H1 (cell line): Measurements from ENCODE around the gene COL4A2. TPM values are rescaled to one million over a fixed set of nuclear protein-coding genes. Genes with fewer than 3 reads are reported as not detected.

Source experiments
- CTCF ChIA-PET: fragments of 300-600 bp; sonication (Branson Sonifier 250); formaldehyde crosslinking; loops from one replicate; lab custom pipeline; 2021; ENCODE audit not compliant: partially characterized antibody; lab: Charles Lee
- POLR2A ChIA-PET: fragments of 300-600 bp; sonication (Branson Sonifier 250); formaldehyde crosslinking; loops from one replicate; lab custom pipeline; 2021; ENCODE audit warnings: inconsistent platforms; ENCODE audit not compliant: partially characterized antibody; lab: Charles Lee
- DNase-seq, 2 experiments: peaks; one replicate each; pipeline versions ENCODE4 v3.0.0 to v3.0.0-alpha.2; 2010 to 2022; ENCODE audit warnings: low spot score in 2 of 2, low read depth in 1 of 2, mixed read lengths in 1 of 2
- FAIRE-seq: peaks from 2 replicates; lab custom pipeline; 2011; peaks lifted over from hg19 to GRCh38; lab: Jason Lieb, UNC
- H2AFZ ChIP-seq: 2 replicates; pipeline ENCODE4 v1.8.1; 2012; ENCODE audit warnings: low read length, inconsistent platforms
- H2AK5ac ChIP-seq: 2 replicates; pipeline ENCODE4 v1.6.1; 2013; ENCODE audit warnings: low read depth, low read length
- H2BK120ac ChIP-seq: replicated peaks from 2 replicates; pipeline ENCODE3; 2013; ENCODE audit warnings: low read depth, low read length, inconsistent platforms
- H2BK12ac ChIP-seq: 2 replicates; pipeline ENCODE4 v1.6.1; 2013; ENCODE audit warnings: low read depth, low read length
- H2BK15ac ChIP-seq: 2 replicates; pipeline ENCODE4 v1.6.1; 2013; ENCODE audit warnings: low read length
- H2BK20ac ChIP-seq: 2 replicates; pipeline ENCODE4 v1.6.1; 2013; ENCODE audit warnings: low read length
- H2BK5ac ChIP-seq: 2 replicates; pipeline ENCODE4 v1.6.1; 2013; ENCODE audit warnings: low read depth, low read length
- H3K14ac ChIP-seq: 2 replicates; pipeline ENCODE4 v1.6.1; 2013; ENCODE audit warnings: inconsistent platforms; ENCODE audit not compliant: insufficient read length
- H3K18ac ChIP-seq: 2 replicates; pipeline ENCODE4 v1.6.1; 2013; ENCODE audit warnings: low read length; ENCODE audit errors: extremely low read depth
- H3K23ac ChIP-seq: 2 replicates; pipeline ENCODE4 v1.6.1; 2013; ENCODE audit warnings: inconsistent platforms; ENCODE audit not compliant: insufficient read length
- H3K23me2 ChIP-seq: 2 replicates; pipeline ENCODE4 v1.6.1; 2013; ENCODE audit warnings: low read depth, low read length
- H3K27ac ChIP-seq: 2 replicates; pipeline ENCODE4 v1.6.1; 2011; ENCODE audit warnings: low read depth, low read length, inconsistent platforms
- H3K27me3 ChIP-seq, 4 experiments: replicated peaks in 1 of 4; 1 replicate in 1 of 4; 2 replicates in 3 of 4; pipeline versions ENCODE4 v1.6.1 to v1.8.1; 2011 to 2013; ENCODE audit warnings: low read length in 3 of 4, mild to moderate bottlenecking in 3 of 4, inconsistent platforms in 2 of 4, mixed read lengths in 2 of 4, moderate library complexity in 1 of 4; ENCODE audit not compliant: control insufficient read depth in 3 of 4, insufficient read depth in 3 of 4; ENCODE audit errors: extremely low read depth in 1 of 4
- H3K36me3 ChIP-seq, 4 experiments: 2 replicates each; pipeline versions ENCODE4 v1.6.1 to v1.8.1; 2011 to 2013; ENCODE audit warnings: mild to moderate bottlenecking in 4 of 4, low read length in 3 of 4, moderate library complexity in 2 of 4, control low read depth in 1 of 4, inconsistent platforms in 1 of 4; ENCODE audit not compliant: insufficient read depth in 4 of 4, control insufficient read depth in 2 of 4
- H3K4ac ChIP-seq: replicated peaks from 2 replicates; pipeline ENCODE3; 2013; ENCODE audit warnings: low read length, low read depth, mixed read lengths, inconsistent platforms; ENCODE audit not compliant: insufficient read length
- H3K4me1 ChIP-seq, 4 experiments: replicated peaks in 1 of 4; 1 replicate in 1 of 4; 2 replicates in 3 of 4; pipeline versions ENCODE4 v1.6.1 to v1.8.1; 2011 to 2013; ENCODE audit warnings: low read length in 3 of 4, inconsistent platforms in 2 of 4, mixed read lengths in 1 of 4; ENCODE audit not compliant: insufficient read depth in 4 of 4, control insufficient read depth in 3 of 4
- H3K4me2 ChIP-seq, 2 experiments: 2 replicates each; pipeline versions ENCODE4 v1.6.1 to v1.8.1; 2011 to 2013; ENCODE audit warnings: low read depth in 2 of 2, low read length in 2 of 2, control low read depth in 1 of 2, inconsistent platforms in 1 of 2, mild to moderate bottlenecking in 1 of 2; ENCODE audit not compliant: insufficient read depth in 1 of 2
- H3K4me3 ChIP-seq, 4 experiments: fragments of 200-600, 300-600 bp in 1 of 4; sonication (generic), shearing (Covaris generic), sonication (Bioruptor Twin) in 1 of 4; 2 replicates each; pipeline versions ENCODE4 v1.5.1 to v1.8.1; 2011 to 2016; ENCODE audit warnings: low read length in 4 of 4, low read depth in 3 of 4, control low read depth in 2 of 4, inconsistent platforms in 2 of 4, mild to moderate bottlenecking in 2 of 4, mixed read lengths in 1 of 4, moderate library complexity in 1 of 4; ENCODE audit not compliant: insufficient read depth in 2 of 4; ENCODE audit errors: extremely low read depth in 1 of 4
- H3K56ac ChIP-seq: replicated peaks from 2 replicates; pipeline ENCODE3; 2013; ENCODE audit warnings: low read depth, mild to moderate bottlenecking, mixed read lengths, low read length, inconsistent platforms; ENCODE audit not compliant: insufficient read length
- H3K79me1 ChIP-seq: 2 replicates; pipeline ENCODE4 v1.6.1; 2013; ENCODE audit warnings: low read depth, low read length, control low read depth
- H3K79me2 ChIP-seq, 2 experiments: 2 replicates each; pipeline versions ENCODE4 v1.6.1 to v1.8.1; 2012 to 2013; ENCODE audit warnings: low read length in 2 of 2, mild to moderate bottlenecking in 2 of 2, inconsistent platforms in 1 of 2; ENCODE audit not compliant: insufficient read depth in 2 of 2, control insufficient read depth in 1 of 2
- H3K9ac ChIP-seq, 4 experiments: replicated peaks in 1 of 4; 1 replicate in 1 of 4; 2 replicates in 3 of 4; pipeline versions ENCODE4 v1.6.1 to v1.8.1; 2011 to 2013; ENCODE audit warnings: low read depth in 3 of 4, low read length in 3 of 4, control low read depth in 2 of 4, mild to moderate bottlenecking in 2 of 4, moderate library complexity in 2 of 4, inconsistent platforms in 1 of 4; ENCODE audit errors: extremely low read depth in 1 of 4
- H3K9me3 ChIP-seq, 2 experiments: 2 replicates each; pipeline versions ENCODE4 v1.6.1 to v1.8.1; 2012 to 2013; ENCODE audit warnings: mild to moderate bottlenecking in 2 of 2, moderate library complexity in 2 of 2, control low read depth in 1 of 2, inconsistent platforms in 1 of 2, low read depth in 1 of 2, low read length in 1 of 2, mixed read lengths in 1 of 2; ENCODE audit not compliant: insufficient read depth in 2 of 2
- H4K20me1 ChIP-seq, 2 experiments: replicated peaks in 1 of 2; 2 replicates each; pipeline versions ENCODE3 to v1.8.1; 2011 to 2013; ENCODE audit warnings: inconsistent platforms in 2 of 2, low read length in 2 of 2, mild to moderate bottlenecking in 1 of 2; ENCODE audit not compliant: insufficient read depth in 2 of 2, control insufficient read depth in 1 of 2
- H4K5ac ChIP-seq: 2 replicates; pipeline ENCODE4 v1.6.1; 2013; ENCODE audit warnings: low read length, low read depth, mixed read lengths, inconsistent platforms; ENCODE audit not compliant: insufficient read length
- H4K8ac ChIP-seq: 2 replicates; pipeline ENCODE4 v1.8.0; 2013; ENCODE audit warnings: mild to moderate bottlenecking, moderate library complexity, low read length, inconsistent platforms; ENCODE audit not compliant: insufficient read depth; ENCODE audit errors: extremely low read depth
- H4K91ac ChIP-seq: replicated peaks from 2 replicates; pipeline ENCODE3; 2013; ENCODE audit warnings: low read length, mixed read lengths, inconsistent platforms; ENCODE audit not compliant: insufficient read length
- BRCA1 ChIP-seq: IDR thresholded peaks from 2 replicates; pipeline ENCODE4 v1.6.1; 2012; ENCODE audit warnings: low read depth, low read length, improper control_type of control experiment
- CEBPB ChIP-seq: IDR thresholded peaks from 2 replicates; pipeline ENCODE4 v1.6.1; 2012; ENCODE audit warnings: low read depth, low read length
- GABPA ChIP-seq: IDR thresholded peaks from 2 replicates; pipeline ENCODE4 v1.6.1; 2011; ENCODE audit warnings: mild to moderate bottlenecking, low read length, moderate library complexity, borderline replicate concordance; ENCODE audit not compliant: insufficient read depth
- JUN ChIP-seq: IDR thresholded peaks from 2 replicates; pipeline ENCODE4 v1.6.1; 2011; ENCODE audit warnings: low read depth, mild to moderate bottlenecking, improper control_type of control experiment, low read length
- MAX ChIP-seq: IDR thresholded peaks from 2 replicates; pipeline ENCODE4 v1.6.1; 2012; ENCODE audit warnings: inconsistent platforms
- RBBP5 ChIP-seq: IDR thresholded peaks from 2 replicates; pipeline ENCODE4 v1.7.1; 2012; ENCODE audit warnings: low read depth, mild to moderate bottlenecking, inconsistent platforms, low read length, moderate library complexity, borderline replicate concordance
- RFX5 ChIP-seq: IDR thresholded peaks from 2 replicates; pipeline ENCODE4 v1.6.1; 2011; ENCODE audit warnings: low read depth, low read length, improper control_type of control experiment, borderline replicate concordance
- SUZ12 ChIP-seq: fragments of 200-600 bp; sonication (generic); IDR thresholded peaks from 2 replicates; pipeline ENCODE4 v1.6.1; 2012; ENCODE audit warnings: mild to moderate bottlenecking, inconsistent platforms, low read length, moderate library complexity, mixed read lengths
- TEAD4 ChIP-seq: IDR thresholded peaks from 2 replicates; pipeline ENCODE4 v1.6.1; 2012; ENCODE audit warnings: low read depth, low read length, inconsistent platforms, mixed read lengths
- WGBS, 2 experiments: shearing (Covaris generic) in 1 of 2; methylation state at CpG; one replicate each; pipeline versions ENCODE4 v1.1.6 to v1.1.7; 2013 to 2015; ENCODE audit warnings: low lambda C conversion rate in 2 of 2, mixed read lengths in 2 of 2, inconsistent platforms in 1 of 2, low coverage in 1 of 2, missing lambda C conversion rate in 1 of 2; ENCODE audit not compliant: insufficient replicate concordance in 2 of 2, insufficient coverage in 1 of 2, insufficient read length in 1 of 2; ENCODE audit errors: extremely low coverage in 1 of 2, missing lambda C conversion rate in 1 of 2; 5-methylcytosine and 5-hydroxymethylcytosine counted together
- polyA plus RNA-seq, 7 experiments: library from polyadenylated mRNA; depleted of rRNA in 3 of 7; stranded (reverse) in 5 of 7; unstranded in 2 of 7; fragments of >200 nt in 5 of 7; fragments of 200-250 nt in 2 of 7; gene quantifications; 1 replicate in 5 of 7; 2 replicates in 1 of 7; 4 replicates in 1 of 7; pipeline versions ENCODE4 v1.2.1 to v1.2.3, GENCODE V29; 2011 to 2013; ENCODE audit warnings: missing spikeins in 2 of 7, mixed read lengths in 2 of 7
- total RNA-seq: library from RNA; stranded (reverse); fragmentation: NEBNext Ultra II Directional; extraction: Animal tissue kit (Norgen Biotek cat#: 25700); gene quantifications from 2 replicates; pipeline ENCODE4 v1.2.1, GENCODE V29; 2021

The COL4A2 gene
- total and polyA plus RNA-seq, 2 of the 8 experiments (the other 6 are each of a cell fraction or from before 2014, with no cell fraction given), result 80.4 to 87.3 TPM

- no peak overlapping the region for H3K4me2 ChIP-seq
- H3K18ac ChIP-seq, result no peak overlapping the region
- 93% methylated on average over 8 of the region's 8 CpGs; no CpG with 5 or more reads in 1 of the 2 experiments for WGBS, 2 experiments
- H2AFZ ChIP-seq, result no peak overlapping the region
- no peak overlapping the region; the same call in 1 of the 2 replicates for H4K8ac ChIP-seq
- H3K4me3 ChIP-seq, result no peak overlapping the region
- no peaks in the 10 kb centered on the region for H3K79me2 ChIP-seq
- no peak overlapping the region for H2AK5ac ChIP-seq
- no peak overlapping the region for H4K5ac ChIP-seq
- H3K4ac ChIP-seq, result no peak overlapping the region
- no peak overlapping the region for H2BK120ac ChIP-seq
- H4K20me1 ChIP-seq, result no peaks in the 10 kb centered on the region
- DNase-seq (no peak), FAIRE-seq (no peak)
- H3K56ac ChIP-seq, result no peak overlapping the region
- no peaks in the 10 kb centered on the region for H3K27me3 ChIP-seq
- H2BK15ac ChIP-seq, result no peak overlapping the region
- no peaks in the 10 kb centered on the region; the same call in 1 of the 2 replicates for H3K79me1 ChIP-seq
- H3K14ac ChIP-seq, result no peak overlapping the region
- no peak overlapping the region for H2BK12ac ChIP-seq
- CTCF ChIA-PET, result interaction anchor here (1.1 to 2.1 kb wide), 5 partner anchors 9 to 272 kb away, joined by 3 to 20 read pairs (median 5); no protein-coding TSS in a partner anchor
- no peaks in the 10 kb centered on the region; a peak in 2 of 8 replicates for H3K36me3 ChIP-seq
- H3K4me1 ChIP-seq, result no peaks in the 10 kb centered on the region
- no peak overlapping the region for H4K91ac ChIP-seq
- H3K27ac ChIP-seq, result no peak overlapping the region
- H3K23ac ChIP-seq, result no peak overlapping the region
- no peaks in the 10 kb centered on the region for H3K9me3 ChIP-seq
- H2BK5ac ChIP-seq, result 0 out of 2 replicates have a peak overlapping the region, but pooled peaks have one; percentile 66
- POLR2A ChIA-PET, result interaction anchor here (1.1 to 1.5 kb wide), 4 partner anchors 8 to 18 kb away, joined by 3 to 4 read pairs (median 4); no protein-coding TSS in a partner anchor
- H2BK20ac ChIP-seq, result no peak overlapping the region
- no peak overlapping the region for H3K9ac ChIP-seq
- H3K23me2 ChIP-seq, result no peaks in the 10 kb centered on the region
- TF ChIP-seq MAX (no peak), BRCA1 (no peak), RBBP5 (no peak), GABPA (no peak), RFX5 (no peak), CEBPB (no peak), TEAD4 (no peak), SUZ12 (no peak), JUN (no peak)
These were observed 211.1 kb downstream of the COL4A2 start for GRCh38 chr13:110518226-110518525.
